ENCODE results near the gene SPACA4. TPM values are rescaled to one million over a fixed set of nuclear protein-coding genes. Genes with fewer than 3 reads are reported as not detected.
A peak's percentile ranks its signal among the peaks of the same experiment; 100 is the strongest.

SPACA4 gene
- total and polyA plus RNA-seq, 9 of the 15 experiments (the other 6 are each of a cell fraction or from before 2014, with no cell fraction given), result not detected

GRCh38 chr19:48637449-48637947 is 31.0 kb downstream of the SPACA4 start (continued):
- TF ChIP-seq, protein P1, sequence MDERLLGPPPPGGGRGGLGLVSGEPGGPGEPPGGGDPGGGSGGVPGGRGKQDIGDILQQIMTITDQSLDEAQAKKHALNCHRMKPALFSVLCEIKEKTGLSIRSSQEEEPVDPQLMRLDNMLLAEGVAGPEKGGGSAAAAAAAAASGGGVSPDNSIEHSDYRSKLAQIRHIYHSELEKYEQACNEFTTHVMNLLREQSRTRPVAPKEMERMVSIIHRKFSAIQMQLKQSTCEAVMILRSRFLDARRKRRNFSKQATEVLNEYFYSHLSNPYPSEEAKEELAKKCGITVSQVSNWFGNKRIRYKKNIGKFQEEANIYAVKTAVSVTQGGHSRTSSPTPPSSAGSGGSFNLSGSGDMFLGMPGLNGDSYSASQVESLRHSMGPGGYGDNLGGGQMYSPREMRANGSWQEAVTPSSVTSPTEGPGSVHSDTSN (CRISPR knock-in tag; IDR thresholded peaks at IDR 0.05; ENCODE audit: low read depth), result no peak
- TF ChIP-seq, protein P1 (tag; conservative IDR thresholded peaks at IDR 0.05; ENCODE audit: low read depth), result no peak
- TF ChIP-seq KLF1 (tag; IDR thresholded peaks at IDR 0.05) (no peak), SMARCC2 (IDR thresholded peaks at IDR 0.05; ENCODE audit: low read depth) (no peak), ASH1L (IDR thresholded peaks at IDR 0.05; ENCODE audit: borderline replicate concordance, low read depth, partially characterized antibody) (peak; percentile 89), AFF1 (IDR thresholded peaks at IDR 0.05; ENCODE audit: low read depth in 1 of 2, partially characterized antibody in 2 of 2) (peak in 1 of 2 experiments; percentile 54), SP1 (CRISPR knock-in tag; IDR thresholded peaks at IDR 0.05) (peak; percentile 62; the same call in 1 of the 2 replicates), ATF1 (CRISPR knock-in tag; IDR thresholded peaks at IDR 0.05) (no peak), ATF1 (tag; IDR thresholded peaks at IDR 0.05) (peak; percentile 89), E2F1 (CRISPR knock-in tag; IDR thresholded peaks at IDR 0.05) (peak; percentile 73), BRCA1 (IDR thresholded peaks at IDR 0.05) (no peak), BRCA1 (CRISPR knock-in tag; IDR thresholded peaks at IDR 0.05) (no peak), ID3 (CRISPR knock-in tag; IDR thresholded peaks at IDR 0.05) (no peak), ID3 (tag; IDR thresholded peaks at IDR 0.05) (no peak)
- TF ChIP-seq, protein P2, sequence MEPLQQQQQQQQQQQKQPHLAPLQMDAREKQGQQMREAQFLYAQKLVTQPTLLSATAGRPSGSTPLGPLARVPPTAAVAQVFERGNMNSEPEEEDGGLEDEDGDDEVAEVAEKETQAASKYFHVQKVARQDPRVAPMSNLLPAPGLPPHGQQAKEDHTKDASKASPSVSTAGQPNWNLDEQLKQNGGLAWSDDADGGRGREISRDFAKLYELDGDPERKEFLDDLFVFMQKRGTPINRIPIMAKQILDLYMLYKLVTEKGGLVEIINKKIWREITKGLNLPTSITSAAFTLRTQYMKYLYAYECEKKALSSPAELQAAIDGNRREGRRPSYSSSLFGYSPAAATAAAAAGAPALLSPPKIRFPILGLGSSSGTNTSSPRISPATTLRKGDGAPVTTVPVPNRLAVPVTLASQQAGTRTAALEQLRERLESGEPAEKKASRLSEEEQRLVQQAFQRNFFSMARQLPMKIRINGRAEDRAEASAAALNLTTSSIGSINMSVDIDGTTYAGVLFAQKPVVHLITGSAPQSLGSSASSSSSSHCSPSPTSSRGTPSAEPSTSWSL (CRISPR knock-in tag; IDR thresholded peaks at IDR 0.05; ENCODE audit: borderline replicate concordance), result no peak
